GM12891 (cell line): Measurements from ENCODE around the gene DTX2.
"Not testable (repeated sequence)": the region's sequence is repeated elsewhere in the genome, so short reads cannot be mapped to it uniquely, and the experiment has no call there.

Source experiments
- POLR2A ChIP-seq: IDR thresholded peaks from 2 replicates; pipeline ENCODE4 v1.6.1; 2011; ENCODE audit warnings: low read depth, low read length, control low read depth
- POLR2AphosphoS5 ChIP-seq: IDR thresholded peaks from 2 replicates; pipeline ENCODE4 v1.6.1; 2011; ENCODE audit warnings: low read depth, low read length, control low read depth
- POU2F2 ChIP-seq: IDR thresholded peaks from 2 replicates; pipeline ENCODE4 v1.6.1; 2011; ENCODE audit warnings: low read depth, mild to moderate bottlenecking, control low read depth, low read length, moderate library complexity
- SPI1 ChIP-seq: IDR thresholded peaks from 2 replicates; pipeline ENCODE4 v1.6.1; 2011; ENCODE audit warnings: low read depth, low read length, control low read depth
- TAF1 ChIP-seq: IDR thresholded peaks from 2 replicates; pipeline ENCODE4 v1.6.1; 2011; ENCODE audit warnings: low read depth, low read length, control low read depth

GRCh38 chr7:76462271-76462882 is 868 bp downstream of the DTX2 start:
- not testable (repeated sequence) for TF ChIP-seq POLR2A, POLR2AphosphoS5, SPI1, POU2F2, TAF1
